HEK293 (cell line): ENCODE results near the gene MDGA2.

Experiments used
- CTCF ChIA-PET: fragments of 350-600 bp; formaldehyde crosslinking; extraction: SDS; loops from one replicate; lab custom pipeline; 2021; ENCODE audit warnings: antibody characterized with exemption; lab: Yijun Ruan, JAX
- POLR2A ChIA-PET: fragments of 300-600 bp; formaldehyde crosslinking; extraction: SDS; loops from one replicate; lab custom pipeline; 2020; ENCODE audit warnings: antibody characterized with exemption, inconsistent platforms; lab: Yijun Ruan, JAX
- H3K27ac ChIP-seq: fragments of 200-500 bp; sonication (Bioruptor generic); 2 replicates; pipeline ENCODE4 v1.5.1; 2014; ENCODE audit warnings: low read depth, low read length, control low read depth, inconsistent platforms; ENCODE audit errors: extremely low read depth
- H3K36me3 ChIP-seq, 2 experiments: fragments of 200-500 bp in 1 of 2; sonication (Bioruptor generic) in 1 of 2; 1 replicate in 1 of 2; 2 replicates in 1 of 2; pipeline ENCODE4 v1.5.1; 2014 to 2017; ENCODE audit warnings: inconsistent platforms in 2 of 2, low read length in 2 of 2; ENCODE audit not compliant: control insufficient read depth in 2 of 2, insufficient read depth in 1 of 2
- H3K4me1 ChIP-seq: fragments of 200-500 bp; sonication (Bioruptor generic); 2 replicates; pipeline ENCODE4 v1.5.1; 2014; ENCODE audit warnings: mild to moderate bottlenecking, low read length, inconsistent platforms; ENCODE audit not compliant: control insufficient read depth, insufficient read depth
- H3K4me3 ChIP-seq: 2 replicates; pipeline ENCODE4 v1.5.1; 2011; ENCODE audit warnings: low read depth, mild to moderate bottlenecking, control low read depth, low read length, moderate library complexity
- H3K9me3 ChIP-seq: fragments of 200-500 bp; sonication (Bioruptor generic); 2 replicates; pipeline ENCODE4 v1.5.1; 2014; ENCODE audit warnings: low read depth, low read length, inconsistent platforms; ENCODE audit not compliant: control insufficient read depth, insufficient read depth
- KLF9 ChIP-seq: fragments of 450-650 bp; formaldehyde crosslinking; IDR thresholded peaks from 2 replicates; pipeline ENCODE4 v1.5.1; 2016; ENCODE audit warnings: missing biosample characterization, missing genetic modification characterization, low read depth
- SCRT2 ChIP-seq: fragments of 450-650 bp; formaldehyde crosslinking; IDR thresholded peaks from 2 replicates; pipeline ENCODE4 v1.5.1; 2016; ENCODE audit warnings: missing biosample characterization, missing genetic modification characterization
- ZFHX2 ChIP-seq: fragments of 450-650 bp; formaldehyde crosslinking; conservative IDR thresholded peaks from 2 replicates; pipeline ENCODE4 v1.5.1; 2016; ENCODE audit warnings: missing biosample characterization, missing genetic modification characterization
- ZNF23 ChIP-seq: fragments of 450-650 bp; formaldehyde crosslinking; IDR thresholded peaks from 2 replicates; pipeline ENCODE4 v1.5.1; 2016; ENCODE audit warnings: missing biosample characterization, missing genetic modification characterization, borderline replicate concordance
- ZNF311 ChIP-seq: fragments of 450-650 bp; formaldehyde crosslinking; IDR thresholded peaks from 2 replicates; pipeline ENCODE4 v1.5.1; 2017; ENCODE audit warnings: missing biosample characterization, missing genetic modification characterization, borderline replicate concordance
- ZNF324 ChIP-seq: fragments of 450-650 bp; formaldehyde crosslinking; IDR thresholded peaks from 2 replicates; pipeline ENCODE4 v1.5.1; 2016; ENCODE audit warnings: missing biosample characterization, missing genetic modification characterization
- ZNF394 ChIP-seq: fragments of 450-650 bp; formaldehyde crosslinking; IDR thresholded peaks from 2 replicates; pipeline ENCODE4 v1.5.1; 2016; ENCODE audit warnings: missing biosample characterization, missing genetic modification characterization, mild to moderate bottlenecking, moderate library complexity, borderline replicate concordance
- ZNF560 ChIP-seq: fragments of 450-650 bp; formaldehyde crosslinking; IDR thresholded peaks from 2 replicates; pipeline ENCODE4 v1.5.1; 2017; ENCODE audit warnings: missing biosample characterization, missing genetic modification characterization, borderline replicate concordance
- ZNF600 ChIP-seq: fragments of 450-650 bp; formaldehyde crosslinking; IDR thresholded peaks from 2 replicates; pipeline ENCODE4 v1.5.1; 2016; ENCODE audit warnings: missing biosample characterization, missing genetic modification characterization
- ZNF664 ChIP-seq: fragments of 450-650 bp; formaldehyde crosslinking; IDR thresholded peaks from 2 replicates; pipeline ENCODE4 v1.5.1; 2016; ENCODE audit warnings: missing biosample characterization, missing genetic modification characterization
- ZNF670 ChIP-seq: fragments of 450-650 bp; formaldehyde crosslinking; IDR thresholded peaks from 2 replicates; pipeline ENCODE4 v1.5.1; 2016; ENCODE audit warnings: missing biosample characterization, missing genetic modification characterization, low read depth
- ZSCAN30 ChIP-seq: fragments of 450-650 bp; IDR thresholded peaks from 2 replicates; pipeline ENCODE4 v1.5.1; 2018; ENCODE audit warnings: missing biosample characterization, mild to moderate bottlenecking, missing genetic modification characterization, moderate library complexity
- TF ChIP-seq, protein P1 (sequence below): fragments of 450-650 bp; formaldehyde crosslinking; IDR thresholded peaks from 2 replicates; pipeline ENCODE4 v1.5.1; 2016; ENCODE audit warnings: missing biosample characterization, missing genetic modification characterization
- TF ChIP-seq, protein P2 (sequence below): fragments of 450-650 bp; IDR thresholded peaks from 2 replicates; pipeline ENCODE4 v1.5.1; 2018; ENCODE audit warnings: missing biosample characterization, missing genetic modification characterization
- TF ChIP-seq, protein P3 (sequence below): fragments of 450-650 bp; formaldehyde crosslinking; IDR thresholded peaks from 2 replicates; pipeline ENCODE4 v1.5.1; 2017; ENCODE audit warnings: missing biosample characterization, mild to moderate bottlenecking, missing genetic modification characterization, moderate library complexity
- TF ChIP-seq, protein P4 (sequence below): fragments of 450-650 bp; formaldehyde crosslinking; IDR thresholded peaks from 2 replicates; pipeline ENCODE4 v1.5.1; 2016; ENCODE audit warnings: missing biosample characterization, missing genetic modification characterization
- TF ChIP-seq, protein P5 (sequence below): fragments of 450-650 bp; formaldehyde crosslinking; IDR thresholded peaks from 2 replicates; pipeline ENCODE4 v1.5.1; 2016; ENCODE audit warnings: missing biosample characterization, missing genetic modification characterization
- TF ChIP-seq, protein P6 (sequence below): fragments of 450-650 bp; formaldehyde crosslinking; IDR thresholded peaks from 2 replicates; pipeline ENCODE4 v1.5.1; 2016; ENCODE audit warnings: missing biosample characterization, missing genetic modification characterization, borderline replicate concordance

The MDGA2 gene

DNA sequence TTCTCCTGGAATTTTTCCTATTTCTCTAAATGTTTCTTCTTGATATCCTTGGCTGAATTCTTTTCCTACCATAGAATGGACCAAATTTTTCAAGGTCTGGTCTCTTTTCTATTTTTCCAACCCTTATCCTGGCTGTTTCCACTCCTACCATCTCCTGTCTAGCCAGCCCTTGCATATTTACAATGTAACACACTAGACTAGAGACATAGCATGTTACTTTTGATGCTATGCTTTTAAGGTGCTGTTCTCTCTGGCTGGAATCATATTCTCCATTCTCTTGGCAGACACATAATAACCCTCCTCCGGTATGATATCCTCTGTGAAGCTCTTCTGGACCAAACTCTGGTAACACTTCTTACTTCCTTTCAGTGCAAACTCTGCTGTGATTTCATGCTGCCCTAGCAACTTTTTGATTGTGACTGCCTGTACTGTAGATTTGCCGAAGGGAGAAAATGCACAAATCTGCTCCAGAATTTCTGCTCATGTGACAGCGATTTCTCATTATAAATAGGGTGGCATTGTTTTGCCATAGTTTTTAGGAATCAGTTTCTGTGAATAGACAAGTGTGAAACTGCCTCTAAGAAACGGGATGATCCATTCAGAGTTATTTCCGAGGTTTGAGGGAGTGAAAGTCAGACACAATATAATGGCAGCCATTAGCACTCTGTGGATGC, 284.4 kb downstream of the MDGA2 start:
- no peaks in the 10 kb centered on the region for H3K9me3 ChIP-seq
- H3K36me3 ChIP-seq: no peaks in the 10 kb centered on the region
- no peak overlapping the region for H3K4me3 ChIP-seq
- H3K4me1 ChIP-seq: no peaks in the 10 kb centered on the region
- POLR2A ChIA-PET: no interaction called here
- H3K27ac ChIP-seq: no peak overlapping the region
- CTCF ChIA-PET: no interaction called here
- TF ChIP-seq, protein P1, sequence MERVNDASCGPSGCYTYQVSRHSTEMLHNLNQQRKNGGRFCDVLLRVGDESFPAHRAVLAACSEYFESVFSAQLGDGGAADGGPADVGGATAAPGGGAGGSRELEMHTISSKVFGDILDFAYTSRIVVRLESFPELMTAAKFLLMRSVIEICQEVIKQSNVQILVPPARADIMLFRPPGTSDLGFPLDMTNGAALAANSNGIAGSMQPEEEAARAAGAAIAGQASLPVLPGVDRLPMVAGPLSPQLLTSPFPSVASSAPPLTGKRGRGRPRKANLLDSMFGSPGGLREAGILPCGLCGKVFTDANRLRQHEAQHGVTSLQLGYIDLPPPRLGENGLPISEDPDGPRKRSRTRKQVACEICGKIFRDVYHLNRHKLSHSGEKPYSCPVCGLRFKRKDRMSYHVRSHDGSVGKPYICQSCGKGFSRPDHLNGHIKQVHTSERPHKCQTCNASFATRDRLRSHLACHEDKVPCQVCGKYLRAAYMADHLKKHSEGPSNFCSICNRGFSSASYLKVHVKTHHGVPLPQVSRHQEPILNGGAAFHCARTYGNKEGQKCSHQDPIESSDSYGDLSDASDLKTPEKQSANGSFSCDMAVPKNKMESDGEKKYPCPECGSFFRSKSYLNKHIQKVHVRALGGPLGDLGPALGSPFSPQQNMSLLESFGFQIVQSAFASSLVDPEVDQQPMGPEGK: no peak
- TF ChIP-seq ZFHX2 (tag by site-specific recombination): no peak
- TF ChIP-seq, protein P2, sequence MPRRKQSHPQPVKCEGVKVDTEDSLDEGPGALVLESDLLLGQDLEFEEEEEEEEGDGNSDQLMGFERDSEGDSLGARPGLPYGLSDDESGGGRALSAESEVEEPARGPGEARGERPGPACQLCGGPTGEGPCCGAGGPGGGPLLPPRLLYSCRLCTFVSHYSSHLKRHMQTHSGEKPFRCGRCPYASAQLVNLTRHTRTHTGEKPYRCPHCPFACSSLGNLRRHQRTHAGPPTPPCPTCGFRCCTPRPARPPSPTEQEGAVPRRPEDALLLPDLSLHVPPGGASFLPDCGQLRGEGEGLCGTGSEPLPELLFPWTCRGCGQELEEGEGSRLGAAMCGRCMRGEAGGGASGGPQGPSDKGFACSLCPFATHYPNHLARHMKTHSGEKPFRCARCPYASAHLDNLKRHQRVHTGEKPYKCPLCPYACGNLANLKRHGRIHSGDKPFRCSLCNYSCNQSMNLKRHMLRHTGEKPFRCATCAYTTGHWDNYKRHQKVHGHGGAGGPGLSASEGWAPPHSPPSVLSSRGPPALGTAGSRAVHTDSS: no peak
- TF ChIP-seq ZNF664: no peak
- TF ChIP-seq ZSCAN30: no peak
- no peak for TF ChIP-seq ZNF324 (tag by site-specific recombination)
- TF ChIP-seq, protein P3, sequence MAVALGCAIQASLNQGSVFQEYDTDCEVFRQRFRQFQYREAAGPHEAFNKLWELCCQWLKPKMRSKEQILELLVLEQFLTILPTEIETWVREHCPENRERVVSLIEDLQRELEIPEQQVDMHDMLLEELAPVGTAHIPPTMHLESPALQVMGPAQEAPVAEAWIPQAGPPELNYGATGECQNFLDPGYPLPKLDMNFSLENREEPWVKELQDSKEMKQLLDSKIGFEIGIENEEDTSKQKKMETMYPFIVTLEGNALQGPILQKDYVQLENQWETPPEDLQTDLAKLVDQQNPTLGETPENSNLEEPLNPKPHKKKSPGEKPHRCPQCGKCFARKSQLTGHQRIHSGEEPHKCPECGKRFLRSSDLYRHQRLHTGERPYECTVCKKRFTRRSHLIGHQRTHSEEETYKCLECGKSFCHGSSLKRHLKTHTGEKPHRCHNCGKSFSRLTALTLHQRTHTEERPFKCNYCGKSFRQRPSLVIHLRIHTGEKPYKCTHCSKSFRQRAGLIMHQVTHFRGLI (tag by site-specific recombination): no peak
- TF ChIP-seq, protein P4, sequence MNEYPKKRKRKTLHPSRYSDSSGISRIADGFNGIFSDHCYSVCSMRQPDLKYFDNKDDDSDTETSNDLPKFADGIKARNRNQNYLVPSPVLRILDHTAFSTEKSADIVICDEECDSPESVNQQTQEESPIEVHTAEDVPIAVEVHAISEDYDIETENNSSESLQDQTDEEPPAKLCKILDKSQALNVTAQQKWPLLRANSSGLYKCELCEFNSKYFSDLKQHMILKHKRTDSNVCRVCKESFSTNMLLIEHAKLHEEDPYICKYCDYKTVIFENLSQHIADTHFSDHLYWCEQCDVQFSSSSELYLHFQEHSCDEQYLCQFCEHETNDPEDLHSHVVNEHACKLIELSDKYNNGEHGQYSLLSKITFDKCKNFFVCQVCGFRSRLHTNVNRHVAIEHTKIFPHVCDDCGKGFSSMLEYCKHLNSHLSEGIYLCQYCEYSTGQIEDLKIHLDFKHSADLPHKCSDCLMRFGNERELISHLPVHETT: no peak
- no peak for TF ChIP-seq ZNF560 (tag by site-specific recombination)
- TF ChIP-seq SCRT2 (tag by site-specific recombination): no peak
- no peak for TF ChIP-seq ZNF670
- TF ChIP-seq, protein P5, sequence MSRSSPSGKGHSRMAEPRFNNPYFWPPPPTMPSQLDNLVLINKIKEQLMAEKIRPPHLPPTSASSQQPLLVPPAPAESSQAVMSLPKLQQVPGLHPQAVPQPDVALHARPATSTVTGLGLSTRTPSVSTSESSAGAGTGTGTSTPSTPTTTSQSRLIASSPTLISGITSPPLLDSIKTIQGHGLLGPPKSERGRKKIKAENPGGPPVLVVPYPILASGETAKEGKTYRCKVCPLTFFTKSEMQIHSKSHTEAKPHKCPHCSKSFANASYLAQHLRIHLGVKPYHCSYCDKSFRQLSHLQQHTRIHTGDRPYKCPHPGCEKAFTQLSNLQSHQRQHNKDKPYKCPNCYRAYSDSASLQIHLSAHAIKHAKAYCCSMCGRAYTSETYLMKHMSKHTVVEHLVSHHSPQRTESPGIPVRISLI (tag by site-specific recombination): no peak
- no peak for TF ChIP-seq ZNF23 (tag by site-specific recombination)
- TF ChIP-seq ZNF600 (tag by site-specific recombination): no peak
- TF ChIP-seq, protein P6, sequence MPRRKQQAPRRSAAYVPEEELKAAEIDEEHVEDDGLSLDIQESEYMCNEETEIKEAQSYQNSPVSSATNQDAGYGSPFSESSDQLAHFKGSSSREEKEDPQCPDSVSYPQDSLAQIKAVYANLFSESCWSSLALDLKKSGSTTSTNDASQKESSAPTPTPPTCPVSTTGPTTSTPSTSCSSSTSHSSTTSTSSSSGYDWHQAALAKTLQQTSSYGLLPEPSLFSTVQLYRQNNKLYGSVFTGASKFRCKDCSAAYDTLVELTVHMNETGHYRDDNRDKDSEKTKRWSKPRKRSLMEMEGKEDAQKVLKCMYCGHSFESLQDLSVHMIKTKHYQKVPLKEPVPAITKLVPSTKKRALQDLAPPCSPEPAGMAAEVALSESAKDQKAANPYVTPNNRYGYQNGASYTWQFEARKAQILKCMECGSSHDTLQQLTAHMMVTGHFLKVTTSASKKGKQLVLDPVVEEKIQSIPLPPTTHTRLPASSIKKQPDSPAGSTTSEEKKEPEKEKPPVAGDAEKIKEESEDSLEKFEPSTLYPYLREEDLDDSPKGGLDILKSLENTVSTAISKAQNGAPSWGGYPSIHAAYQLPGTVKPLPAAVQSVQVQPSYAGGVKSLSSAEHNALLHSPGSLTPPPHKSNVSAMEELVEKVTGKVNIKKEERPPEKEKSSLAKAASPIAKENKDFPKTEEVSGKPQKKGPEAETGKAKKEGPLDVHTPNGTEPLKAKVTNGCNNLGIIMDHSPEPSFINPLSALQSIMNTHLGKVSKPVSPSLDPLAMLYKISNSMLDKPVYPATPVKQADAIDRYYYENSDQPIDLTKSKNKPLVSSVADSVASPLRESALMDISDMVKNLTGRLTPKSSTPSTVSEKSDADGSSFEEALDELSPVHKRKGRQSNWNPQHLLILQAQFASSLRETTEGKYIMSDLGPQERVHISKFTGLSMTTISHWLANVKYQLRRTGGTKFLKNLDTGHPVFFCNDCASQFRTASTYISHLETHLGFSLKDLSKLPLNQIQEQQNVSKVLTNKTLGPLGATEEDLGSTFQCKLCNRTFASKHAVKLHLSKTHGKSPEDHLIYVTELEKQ (tag by site-specific recombination): no peak
- no peak for TF ChIP-seq ZNF311
- TF ChIP-seq KLF9 (tag by site-specific recombination): no peak
- no peak for TF ChIP-seq ZNF394 (tag by site-specific recombination)
- TF ChIP-seq, all 188 proteins: peak for 0
